ENCODE measurements around the gene SYNM.
A peak's percentile ranks its signal among the peaks of the same experiment; 100 is the strongest.

The SYNM gene

GRCh38 chr15:99076109-99076508 is 28.8 kb upstream of the SYNM start:
- H3K4me3 ChIP-seq (replicated peaks; ENCODE audit: low read depth, low read length): no peak overlapping the region
- no peak for DNase-seq (ENCODE audit: low read depth)
- TF ChIP-seq CTCF (IDR thresholded peaks at IDR 0.05; ENCODE audit: low read length, missing control alignments): no peak

GRCh38 chr15:99076555-99077308 is 28.1 kb upstream of the SYNM start:
- H3K4me3 ChIP-seq (replicated peaks; ENCODE audit: low read depth, low read length): peak overlapping the region; percentile 35
- peak; percentile 91 for TF ChIP-seq CTCF (IDR thresholded peaks at IDR 0.05; ENCODE audit: low read length, missing control alignments)
- DNase-seq (ENCODE audit: low read depth): peak; percentile 87

- H3K4me3 ChIP-seq (replicated peaks; ENCODE audit: low read depth, low read length): no peak overlapping the region
- DNase-seq (ENCODE audit: low read depth): no peak
- no peak for TF ChIP-seq CTCF (IDR thresholded peaks at IDR 0.05; ENCODE audit: low read length, missing control alignments)
Observed at GRCh38 chr15:99082798-99083197, 22.1 kb upstream of the SYNM start.

- no peak for DNase-seq (ENCODE audit: low read depth)
- no peak for TF ChIP-seq CTCF (IDR thresholded peaks at IDR 0.05; ENCODE audit: low read length, missing control alignments)
- H3K4me3 ChIP-seq (replicated peaks; ENCODE audit: low read depth, low read length): no peak overlapping the region
Observed at GRCh38 chr15:99084965-99085364, 19.9 kb upstream of the SYNM start.

- TF ChIP-seq CTCF (IDR thresholded peaks at IDR 0.05; ENCODE audit: low read length, missing control alignments): no peak
- no peak overlapping the region for H3K4me3 ChIP-seq (replicated peaks; ENCODE audit: low read depth, low read length)
- peak; percentile 27 for DNase-seq (ENCODE audit: low read depth)
Observed at GRCh38 chr15:99085413-99086326, 19.2 kb upstream of the SYNM start.

GRCh38 chr15:99086327-99086667 is 18.6 kb upstream of the SYNM start:
- TF ChIP-seq CTCF (IDR thresholded peaks at IDR 0.05; ENCODE audit: low read length, missing control alignments): no peak

More at GRCh38 chr15:99086327-99086667, 18.6 kb upstream of the SYNM start:
- H3K4me3 ChIP-seq (replicated peaks; ENCODE audit: low read depth, low read length): no peak overlapping the region
- DNase-seq (ENCODE audit: low read depth): no peak
